GM21825 (cell line): ENCODE results near the gene LTK.

Experiments
- ATAC-seq: cut with Tn5 transposase; IDR thresholded peaks from one replicate; pipeline ENCODE4 v1.9.1; 2021; ENCODE audit warnings: mild to moderate bottlenecking, moderate library complexity; ENCODE audit not compliant: unreplicated experiment

LTK gene

GRCh38 chr15:41513506-41514227 lies at the start of gene LTK:
LTK (minus strand) TSS chr15:41513827; CDS start chr15:41513709, 118 bp downstream.
- ATAC-seq: no peak

GRCh38 chr15:41562784-41563198 lies 49.2 kb upstream of the LTK start:
- ATAC-seq: no peak

GRCh38 chr15:41562244-41562643 lies 48.6 kb upstream of the LTK start:
- no peak for ATAC-seq

- no peak for ATAC-seq
These were observed 48.1 kb upstream of the LTK start for GRCh38 chr15:41561777-41562145.

GRCh38 chr15:41561104-41561776 lies 47.6 kb upstream of the LTK start:
- no peak for ATAC-seq

- ATAC-seq: no peak
These were observed 46.9 kb upstream of the LTK start for GRCh38 chr15:41560572-41560874.

- ATAC-seq: no peak
These were observed 45.7 kb upstream of the LTK start for GRCh38 chr15:41559239-41559782.

- no peak for ATAC-seq
These were observed 45.0 kb upstream of the LTK start, which contains the start of gene TYRO3 for GRCh38 chr15:41558400-41559238. TYRO3 (plus strand) TSS chr15:41559212; CDS start chr15:41559258, 46 bp downstream.

- peak; percentile 48 for ATAC-seq
These were observed 44.2 kb upstream of the LTK start for GRCh38 chr15:41557673-41558399.

GRCh38 chr15:41556677-41557076 lies 43.0 kb upstream of the LTK start:
- ATAC-seq: no peak

GRCh38 chr15:41554915-41555314 lies 41.3 kb upstream of the LTK start:
- no peak for ATAC-seq

- no peak for ATAC-seq
These were observed 40.7 kb upstream of the LTK start for GRCh38 chr15:41554343-41554742.

GRCh38 chr15:41553731-41554130 lies 40.1 kb upstream of the LTK start:
- ATAC-seq: no peak

GRCh38 chr15:41550066-41550775 lies 36.6 kb upstream of the LTK start:
- ATAC-seq: no peak

GRCh38 chr15:41546851-41547786 lies 33.5 kb upstream of the LTK start:
- no peak for ATAC-seq

GRCh38 chr15:41545218-41545617 lies 31.6 kb upstream of the LTK start:
- no peak for ATAC-seq

GRCh38 chr15:41544650-41545015 lies 31.0 kb upstream of the LTK start:
- ATAC-seq: no peak

GRCh38 chr15:41543521-41543870 lies 29.9 kb upstream of the LTK start:
- no peak for ATAC-seq

GRCh38 chr15:41536866-41537265 lies 23.2 kb upstream of the LTK start:
- ATAC-seq: no peak
